Measurements from ENCODE around the gene SLC35E2B.
A peak's percentile ranks its signal among the peaks of the same experiment; 100 is the strongest.
"Not testable (repeated sequence)": the region's sequence is repeated elsewhere in the genome, so short reads cannot be mapped to it uniquely, and the experiment has no call there.

The SLC35E2B gene

GRCh38 chr1:1724035-1724864 lies 31.7 kb upstream of the SLC35E2B start, which contains the start of gene CDK11A:
Gene CDK11A (minus strand): TSS chr1:1724357. CDS start chr1:1722818, 1,539 bp downstream.
- H3K4me3 ChIP-seq (ENCODE audit: low read depth, low read length), result peak within 1 kb of the TSS; percentile 63
- DNase-seq (ENCODE audit: low read depth), result peak; percentile 100
- TF ChIP-seq CTCF (IDR thresholded peaks at IDR 0.05; ENCODE audit: low read depth, low read length, missing control alignments), result peak; percentile 33
- in situ Hi-C loops (cut with HindIII; ENCODE audit: low sequenced_read_pairs), result not testable (repeated sequence)

- TF ChIP-seq CTCF (IDR thresholded peaks at IDR 0.05; ENCODE audit: low read depth, low read length, missing control alignments), result no peak
- H3K4me3 ChIP-seq (ENCODE audit: low read depth, low read length), result no peak overlapping the region
- no peak for DNase-seq (ENCODE audit: low read depth)
- in situ Hi-C loops (cut with HindIII; ENCODE audit: low sequenced_read_pairs), result no loop called here
These were observed 28.6 kb upstream of the SLC35E2B start for GRCh38 chr1:1721201-1721600.

- DNase-seq (ENCODE audit: low read depth); in situ Hi-C loops (cut with HindIII; ENCODE audit: low sequenced_read_pairs); H3K4me3 ChIP-seq (ENCODE audit: low read depth, low read length): not testable (repeated sequence)
These were observed 22.7 kb upstream of the SLC35E2B start for GRCh38 chr1:1715109-1715883.

GRCh38 chr1:1707897-1708296 lies 15.3 kb upstream of the SLC35E2B start:
- in situ Hi-C loops (cut with HindIII; ENCODE audit: low sequenced_read_pairs); DNase-seq (ENCODE audit: low read depth): not testable (repeated sequence)

GRCh38 chr1:1707241-1707640 lies 14.6 kb upstream of the SLC35E2B start:
- in situ Hi-C loops (cut with HindIII; ENCODE audit: low sequenced_read_pairs); DNase-seq (ENCODE audit: low read depth); H3K4me3 ChIP-seq (ENCODE audit: low read depth, low read length): not testable (repeated sequence)

More at GRCh38 chr1:1707897-1708296, 15.3 kb upstream of the SLC35E2B start:
- H3K4me3 ChIP-seq (ENCODE audit: low read depth, low read length), result not testable (repeated sequence)

- DNase-seq (ENCODE audit: low read depth); H3K4me3 ChIP-seq (ENCODE audit: low read depth, low read length); in situ Hi-C loops (cut with HindIII; ENCODE audit: low sequenced_read_pairs): not testable (repeated sequence)
These were observed 13.0 kb upstream of the SLC35E2B start for GRCh38 chr1:1705623-1706022.

- H3K4me3 ChIP-seq (ENCODE audit: low read depth, low read length); DNase-seq (ENCODE audit: low read depth); in situ Hi-C loops (cut with HindIII; ENCODE audit: low sequenced_read_pairs): not testable (repeated sequence)
These were observed 11.8 kb upstream of the SLC35E2B start for GRCh38 chr1:1704284-1704957.

GRCh38 chr1:1703796-1704195 lies 11.2 kb upstream of the SLC35E2B start:
- no peak for TF ChIP-seq CTCF (IDR thresholded peaks at IDR 0.05; ENCODE audit: low read depth, low read length, missing control alignments)
- DNase-seq (ENCODE audit: low read depth), result no peak
- in situ Hi-C loops (cut with HindIII; ENCODE audit: low sequenced_read_pairs), result no loop called here
- no peak overlapping the region for H3K4me3 ChIP-seq (ENCODE audit: low read depth, low read length)

GRCh38 chr1:1702506-1702905 lies 9.9 kb upstream of the SLC35E2B start:
- DNase-seq (ENCODE audit: low read depth); in situ Hi-C loops (cut with HindIII; ENCODE audit: low sequenced_read_pairs); H3K4me3 ChIP-seq (ENCODE audit: low read depth, low read length): not testable (repeated sequence)

GRCh38 chr1:1700557-1700956 lies 8.0 kb upstream of the SLC35E2B start:
- in situ Hi-C loops (cut with HindIII; ENCODE audit: low sequenced_read_pairs), result not testable (repeated sequence)

GRCh38 chr1:1700067-1700466 lies 7.5 kb upstream of the SLC35E2B start:
- H3K4me3 ChIP-seq (ENCODE audit: low read depth, low read length); in situ Hi-C loops (cut with HindIII; ENCODE audit: low sequenced_read_pairs); DNase-seq (ENCODE audit: low read depth): not testable (repeated sequence)

More at GRCh38 chr1:1700557-1700956, 8.0 kb upstream of the SLC35E2B start:
- not testable (repeated sequence) for H3K4me3 ChIP-seq (ENCODE audit: low read depth, low read length); DNase-seq (ENCODE audit: low read depth)

- DNase-seq (ENCODE audit: low read depth); H3K4me3 ChIP-seq (ENCODE audit: low read depth, low read length); in situ Hi-C loops (cut with HindIII; ENCODE audit: low sequenced_read_pairs): not testable (repeated sequence)
These were observed 6.5 kb upstream of the SLC35E2B start for GRCh38 chr1:1699061-1699460.
